Stimulated activated CD4-positive, alpha-beta T cell treated with anti-CD3 and anti-CD28 coated beads, Interleukin-12 subunit alpha, Interleukin-12 subunit beta, amount 100 ng/mL, for 48 hours (primary cell): ENCODE results near the gene FEZF2.

Source experiments
- DNase-seq, 3 donors: peaks; one replicate each; pipeline ENCODE4 v3.0.0-alpha.2; 2020; ENCODE audit warnings: low read depth in 2 of 3, low spot score in 1 of 3

FEZF2 gene

DNA sequence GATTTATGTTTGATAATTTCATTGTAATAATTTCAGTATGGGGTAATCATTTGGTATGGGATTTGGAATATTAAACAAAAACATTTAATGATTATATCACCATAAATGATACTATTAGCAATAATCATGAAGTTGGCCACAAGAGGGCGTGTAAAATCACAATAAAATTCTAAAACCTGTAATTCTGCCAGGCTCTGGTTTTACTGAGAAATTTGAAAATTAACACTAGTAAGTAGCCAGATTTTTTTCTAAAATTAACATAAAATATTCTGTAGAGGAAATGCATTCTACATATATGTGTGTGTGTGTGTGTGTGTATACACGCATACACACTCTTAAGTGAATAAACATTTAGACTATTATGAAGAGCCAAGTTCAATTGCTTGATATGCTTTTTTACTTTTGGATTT, 40.5 kb downstream of the FEZF2 start:
- peak in 1 of 3 donors; percentile 4 for DNase-seq

GRCh38 chr3:62332017-62332416, 41.3 kb downstream of the FEZF2 start:
- DNase-seq = no peak

DNA sequence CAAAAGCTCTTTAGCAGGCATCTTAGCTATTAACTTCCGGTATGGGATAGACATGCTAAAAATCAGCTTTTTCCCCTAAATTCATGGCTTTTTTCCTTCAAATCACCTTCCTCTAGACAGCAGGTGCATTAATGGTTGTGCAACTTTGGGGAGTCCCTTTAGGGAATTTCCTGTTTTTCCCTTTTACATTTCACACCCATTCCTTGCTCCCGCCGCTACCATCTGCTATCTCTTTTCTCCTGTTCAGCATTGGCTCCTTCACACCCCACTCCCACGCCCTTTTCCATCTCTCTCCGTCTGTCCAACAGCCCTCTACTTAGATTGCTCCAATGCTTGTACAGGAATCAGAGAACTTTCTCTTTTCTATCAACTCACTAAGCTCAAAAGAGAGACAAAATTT, 43.4 kb downstream of the FEZF2 start:
- no peak for DNase-seq

DNA sequence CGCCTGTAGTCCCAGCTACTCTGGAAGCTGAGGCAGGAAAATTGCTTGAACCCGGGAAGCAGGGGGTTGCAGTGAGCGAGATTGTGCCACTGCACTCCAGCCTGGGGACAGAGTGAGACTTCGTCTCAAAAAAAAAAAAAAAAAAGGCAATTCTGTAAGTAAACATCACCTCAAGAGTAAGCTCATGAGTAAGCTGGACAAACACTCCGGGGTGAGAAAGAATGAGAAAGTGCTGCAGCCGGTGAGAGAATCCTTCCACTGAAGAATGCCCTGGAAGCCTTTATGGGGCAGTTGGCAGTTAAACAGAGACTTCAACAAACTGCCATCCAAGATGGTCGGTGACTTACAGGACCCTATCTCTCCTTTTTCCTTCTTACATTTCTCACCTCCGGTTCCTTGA, 47.5 kb downstream of the FEZF2 start:
- no peak for DNase-seq

GRCh38 chr3:62323241-62323640, 50.1 kb downstream of the FEZF2 start:
- DNase-seq = no peak
